HG03135 (cell line): ENCODE results near the gene ABHD15.

ENCODE experiments used
- ATAC-seq: cut with Tn5 transposase; IDR thresholded peaks from one replicate; pipeline ENCODE4 v1.9.1; 2021; ENCODE audit warnings: mild to moderate bottlenecking, moderate library complexity; ENCODE audit not compliant: unreplicated experiment

The ABHD15 gene

DNA sequence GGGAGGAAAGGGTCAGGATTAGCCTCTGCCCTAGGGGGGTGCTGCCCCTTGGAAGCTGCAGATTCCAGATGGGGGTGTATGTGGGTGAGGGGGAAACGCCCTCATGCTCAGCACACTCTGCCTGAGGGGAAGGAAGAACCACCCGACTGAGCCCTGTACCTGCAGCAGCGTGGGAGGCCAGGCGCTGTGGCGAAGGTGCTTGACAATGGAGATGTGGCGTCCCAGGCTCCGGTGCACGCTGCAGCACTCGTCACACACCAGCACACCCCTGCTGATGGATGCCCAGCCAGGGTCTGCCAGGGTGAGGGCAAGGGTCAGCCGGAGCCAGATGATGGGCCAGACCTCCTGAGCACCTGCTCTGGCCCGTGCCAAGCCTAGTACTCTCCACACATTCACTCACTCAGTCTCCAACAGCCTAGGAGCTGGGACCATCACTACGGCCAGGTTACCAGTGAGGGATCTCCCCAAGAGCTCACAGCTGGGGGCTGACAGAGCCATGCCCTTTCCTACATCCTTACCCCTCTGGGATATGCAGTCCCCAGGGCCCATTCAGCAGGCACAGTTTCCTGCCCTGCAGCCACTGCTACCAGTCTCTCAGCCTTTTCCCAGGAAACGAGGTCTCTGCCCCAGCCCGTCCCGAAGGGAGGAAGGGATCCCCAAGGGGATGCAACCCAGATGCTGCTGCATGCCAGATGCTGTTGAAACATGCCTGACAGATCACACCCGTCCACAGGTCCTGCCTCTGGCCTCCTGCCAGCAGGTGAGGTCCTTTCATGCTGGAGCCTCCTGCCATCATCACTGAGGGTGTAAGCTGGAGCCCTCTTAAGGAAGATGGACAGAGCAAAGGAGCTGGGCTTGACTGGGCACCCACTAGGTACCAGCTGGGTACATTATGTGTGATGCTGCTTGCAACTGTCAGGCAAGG is 16.7 kb upstream of the ABHD15 start:
- ATAC-seq, result no peak

DNA sequence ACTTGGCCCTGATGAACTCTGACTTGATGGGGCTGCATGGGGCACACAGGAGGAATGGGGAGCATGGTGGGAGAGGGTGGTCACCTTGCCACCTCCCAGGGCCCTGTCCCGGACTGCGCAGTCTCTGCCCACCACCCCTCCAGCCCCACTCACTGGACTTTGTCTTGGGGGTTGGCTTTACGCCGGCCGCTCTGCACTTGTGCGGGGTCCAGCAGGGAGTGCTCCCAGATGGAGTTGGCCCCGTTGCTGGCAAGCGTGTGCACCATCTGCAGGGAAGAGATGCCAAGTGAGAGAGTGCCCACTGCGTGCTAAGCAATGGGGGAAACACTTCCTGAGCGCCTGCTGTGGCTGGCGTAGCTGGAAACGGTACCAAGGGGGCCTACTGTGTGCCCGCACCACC is 15.9 kb upstream of the ABHD15 start:
- ATAC-seq, result no peak

DNA sequence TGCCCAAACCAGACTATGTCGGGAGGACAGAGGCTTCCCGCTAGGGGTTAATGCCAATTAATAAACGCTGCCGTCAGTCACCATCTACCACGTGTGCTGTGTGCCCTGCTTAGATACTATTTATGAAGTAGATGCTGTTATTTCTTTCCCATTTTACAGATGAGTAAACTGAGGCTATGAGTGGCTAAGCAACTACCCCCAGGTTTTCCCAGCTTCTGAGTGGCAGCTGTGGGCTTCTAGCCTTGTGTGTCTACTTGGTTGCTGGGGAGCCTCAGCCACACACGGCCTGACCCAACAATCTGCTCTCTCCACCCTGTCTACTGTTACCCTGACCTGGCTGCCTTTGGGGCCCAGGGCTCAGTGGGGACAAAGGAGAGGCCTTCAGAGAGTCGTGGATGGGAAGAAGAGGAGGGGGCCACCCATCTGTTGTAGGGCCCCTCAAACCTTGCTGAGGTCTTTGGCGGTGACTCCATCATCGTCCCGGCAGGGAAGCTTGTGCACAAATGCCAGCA is 15.5 kb upstream of the ABHD15 start:
- ATAC-seq, result no peak

GRCh38 chr17:29581583-29582253 is 14.9 kb upstream of the ABHD15 start:
- no peak for ATAC-seq

GRCh38 chr17:29579866-29580771 is 13.3 kb upstream of the ABHD15 start:
- ATAC-seq, result peak; percentile 78

DNA sequence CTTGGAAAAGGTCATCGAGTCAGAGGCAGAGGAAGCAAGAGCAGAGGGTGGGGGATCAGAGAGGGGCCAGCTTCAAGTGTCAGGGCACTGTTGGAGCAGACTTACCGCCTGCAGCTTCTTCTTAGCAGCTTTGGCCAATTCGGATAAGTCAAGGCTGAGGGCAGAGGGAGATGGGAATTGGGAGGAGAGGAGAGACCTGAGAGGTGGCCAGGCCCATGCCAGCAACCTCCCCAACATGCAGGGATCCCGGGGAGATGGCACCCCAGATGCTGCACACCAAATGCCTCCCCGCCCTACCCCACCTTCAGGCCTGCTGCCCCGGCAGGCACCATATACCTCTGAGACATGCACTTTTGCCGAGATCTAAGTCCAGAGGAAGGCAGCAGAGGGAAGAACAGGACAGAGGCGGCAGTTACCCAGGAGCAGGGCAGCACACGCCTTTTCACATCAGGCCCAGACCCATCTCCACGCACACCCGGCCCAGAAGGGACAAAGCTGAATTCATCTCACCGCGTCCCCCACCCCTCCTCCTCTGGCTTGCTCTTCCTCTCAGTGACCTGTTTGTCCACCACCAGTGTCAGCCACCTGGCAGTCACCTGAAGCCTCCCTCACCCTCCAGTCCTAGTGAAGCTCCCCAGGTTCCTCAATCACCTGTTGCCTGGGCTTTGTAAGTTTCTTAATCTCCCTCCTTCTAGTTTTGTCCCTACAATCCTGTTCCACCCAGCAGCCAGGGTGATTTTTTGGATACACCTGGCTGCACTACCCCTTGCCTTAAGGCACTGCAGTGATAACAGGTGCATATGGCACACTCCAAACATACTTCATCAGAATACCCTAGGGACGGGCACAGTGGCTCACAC is 12.0 kb upstream of the ABHD15 start:
- ATAC-seq, result no peak

DNA sequence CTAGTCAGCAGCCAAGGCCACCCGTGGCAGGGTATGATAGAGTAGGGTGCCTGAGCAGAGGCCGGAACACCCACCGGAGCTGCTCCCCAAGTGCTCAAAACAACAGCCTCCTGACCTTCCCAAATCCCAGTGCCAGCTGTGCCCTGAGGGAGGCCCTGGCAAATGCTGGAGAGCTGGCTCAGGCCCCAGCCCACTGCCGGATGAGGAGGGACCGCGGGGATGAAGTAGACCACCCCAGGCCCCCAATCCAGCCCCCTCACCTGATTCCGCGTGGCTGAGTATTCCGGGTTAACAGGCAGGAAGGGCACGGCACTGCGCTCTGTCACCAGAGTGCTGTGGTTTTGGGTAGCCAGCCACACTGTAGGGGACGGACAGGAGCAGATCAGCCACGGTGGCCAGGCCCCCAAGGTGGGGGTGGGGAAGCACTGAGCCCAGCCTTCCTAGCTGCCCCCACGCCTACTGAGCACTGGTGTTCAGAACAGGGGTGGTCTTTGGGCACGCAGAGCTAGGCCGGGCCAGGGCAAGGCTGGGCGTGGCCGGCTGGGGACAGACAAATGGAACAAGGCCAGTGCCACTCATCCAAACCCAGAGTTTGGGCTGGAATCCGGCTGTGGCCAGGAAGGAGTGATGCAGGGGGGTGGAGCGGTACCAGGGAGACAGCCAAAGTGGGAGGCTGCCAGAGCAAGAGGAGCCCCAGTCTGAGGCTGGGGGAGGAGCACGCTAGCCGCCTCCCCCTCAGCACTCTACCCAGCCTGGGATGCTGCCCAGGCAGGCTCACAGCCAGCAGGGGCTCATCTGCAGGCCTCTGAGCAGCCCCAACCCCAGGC is 10.8 kb upstream of the ABHD15 start:
- ATAC-seq, result no peak

- no peak for ATAC-seq
These were observed 10.1 kb upstream of the ABHD15 start for GRCh38 chr17:29577001-29577370.

GRCh38 chr17:29576214-29577000 is 9.6 kb upstream of the ABHD15 start:
- ATAC-seq, result no peak

DNA sequence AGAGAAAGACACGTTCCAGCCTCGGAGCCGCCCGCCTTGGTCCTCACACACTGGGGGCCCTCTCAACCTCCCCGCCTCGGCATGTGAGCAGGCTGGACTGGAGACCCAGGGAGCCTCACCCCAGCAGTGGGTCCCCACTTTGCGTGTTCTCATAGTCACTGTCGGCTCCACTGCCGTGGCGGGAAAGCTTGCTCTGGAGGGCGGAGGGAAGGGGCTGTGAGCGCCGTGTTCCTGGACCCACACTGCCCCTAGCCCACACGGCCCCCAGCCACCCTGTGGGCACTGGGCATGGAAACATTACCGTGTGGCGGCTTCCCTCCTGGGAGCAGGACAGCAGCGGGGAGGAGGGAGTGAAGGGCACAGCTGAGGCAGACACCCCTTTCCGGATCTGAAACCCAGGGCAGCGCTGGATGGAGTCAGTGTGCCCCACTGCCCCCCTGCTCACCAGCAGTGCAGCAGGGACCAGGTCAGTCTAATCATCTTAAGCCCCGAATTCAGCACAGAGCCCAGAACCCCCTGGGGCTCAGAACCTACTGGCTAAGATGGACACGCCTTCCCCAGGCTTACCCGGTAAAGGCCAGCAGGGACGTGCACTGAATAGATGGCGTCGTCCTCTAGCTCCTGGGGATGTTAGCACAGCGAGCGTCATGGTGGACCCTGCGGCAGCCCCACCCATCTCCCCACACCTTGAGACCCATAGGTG is 8.8 kb upstream of the ABHD15 start:
- ATAC-seq, result no peak

DNA sequence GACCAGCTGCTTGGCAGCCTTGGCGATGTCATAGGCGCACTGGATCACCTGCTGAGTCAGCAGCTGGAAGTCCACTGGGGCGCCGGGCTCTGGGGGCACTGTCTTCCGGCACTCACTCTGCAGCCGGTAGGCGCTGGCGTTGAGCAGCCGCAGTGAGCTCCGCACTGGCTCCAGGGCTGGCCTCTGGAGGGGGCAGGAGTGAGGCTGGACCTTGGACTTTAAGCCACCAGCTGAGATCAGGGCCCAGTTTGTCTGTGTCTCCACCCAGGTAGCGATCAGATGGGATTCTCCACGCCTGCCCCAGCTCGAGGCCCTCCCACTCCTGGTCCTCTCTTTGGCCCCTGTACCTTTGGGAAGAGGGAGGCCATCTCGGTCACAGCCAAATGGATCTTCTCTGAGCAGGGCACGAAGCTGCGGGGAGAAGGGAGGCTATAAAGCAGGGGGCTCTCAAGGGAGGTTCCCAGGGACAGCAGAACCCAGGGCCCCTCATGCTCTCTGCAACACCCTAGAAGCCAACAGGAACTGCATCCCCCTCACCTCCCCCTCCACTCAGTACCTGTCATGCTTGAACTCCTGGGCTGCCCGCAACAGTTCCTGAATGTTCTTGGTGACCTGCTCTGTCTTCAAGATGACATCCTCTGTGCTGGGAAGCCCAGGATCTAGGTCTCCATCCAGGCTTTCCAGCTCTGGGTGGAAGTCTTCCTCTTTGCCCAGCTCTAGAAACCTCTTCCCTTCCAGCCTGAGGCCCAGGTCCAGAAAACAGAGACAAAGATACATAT is 8.1 kb upstream of the ABHD15 start:
- no peak for ATAC-seq

- ATAC-seq, result no peak
These were observed 7.3 kb upstream of the ABHD15 start for GRCh38 chr17:29573871-29574731.

DNA sequence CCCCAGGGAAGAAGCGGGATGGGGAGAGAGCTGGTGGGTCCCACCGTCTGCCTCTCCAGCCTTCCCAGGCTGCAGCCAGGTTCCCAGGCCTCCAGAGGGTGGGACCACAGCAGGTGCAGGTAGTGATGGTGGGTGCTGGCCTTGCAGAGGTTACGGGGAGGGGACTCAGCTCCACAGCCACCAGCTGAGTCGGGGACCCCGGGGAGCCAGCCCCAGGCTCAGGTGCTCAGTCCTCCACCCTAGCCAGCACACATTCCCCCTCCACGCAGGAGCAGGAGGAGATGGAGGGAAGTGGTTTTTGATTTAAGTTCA is 6.7 kb upstream of the ABHD15 start:
- no peak for ATAC-seq

GRCh38 chr17:29572691-29573557 is 6.1 kb upstream of the ABHD15 start:
- ATAC-seq, result no peak

DNA sequence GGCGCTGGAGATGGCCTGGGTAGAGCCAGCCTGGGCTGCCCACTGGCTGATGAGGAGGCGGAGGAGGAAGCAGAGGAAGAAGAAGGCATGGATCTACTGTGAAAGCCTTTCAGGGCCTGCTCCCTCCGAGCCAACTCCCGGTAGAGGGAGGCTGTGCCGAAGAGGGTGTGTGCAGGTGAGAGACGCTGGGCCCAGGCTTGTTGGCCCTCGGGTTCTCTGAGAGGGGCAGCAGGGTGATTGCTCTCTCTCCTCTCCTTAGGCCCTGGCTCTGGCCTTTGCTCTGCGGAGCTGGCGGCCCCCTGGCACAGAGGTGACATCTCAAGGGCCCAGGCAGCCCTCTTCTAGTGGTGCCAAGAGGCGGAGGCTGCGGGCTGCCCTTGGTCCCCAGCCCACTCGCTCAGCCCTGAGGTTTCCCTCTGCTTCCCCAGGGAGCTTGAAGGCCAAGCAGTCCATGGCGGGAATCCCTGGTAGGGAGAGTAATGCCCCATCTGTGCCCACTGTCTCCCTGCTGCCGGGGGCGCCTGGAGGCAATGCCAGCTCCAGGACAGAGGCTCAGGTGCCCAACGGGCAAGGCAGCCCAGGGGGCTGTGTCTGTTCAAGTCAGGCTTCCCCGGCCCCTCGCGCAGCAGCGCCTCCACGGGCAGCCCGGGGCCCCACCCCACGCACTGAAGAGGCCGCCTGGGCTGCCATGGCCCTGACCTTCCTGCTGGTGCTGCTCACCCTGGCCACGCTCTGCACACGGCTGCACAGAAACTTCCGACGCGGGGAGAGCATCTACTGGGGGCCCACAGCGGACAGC is 5.2 kb upstream of the ABHD15 start:
- no peak for ATAC-seq
